GM23338 (cell line): ENCODE results near the gene IER5L. TPM values are rescaled to one million over a fixed set of nuclear protein-coding genes. Genes with fewer than 3 reads are reported as not detected.

Experiments used
- ATAC-seq: fragments of 200-7000 bp; cut with Tn5 transposase; 3 replicates; pipeline ENCODE4 v1.9.1; 2020
- DNase-seq: peaks from one replicate; pipeline ENCODE4 v3.0.0-alpha.2; 2015; ENCODE audit warnings: low spot score
- H2AFZ ChIP-seq: fragments of 200-600 bp; sonication (generic); 2 replicates; pipeline ENCODE4 v1.8.0; 2016; ENCODE audit warnings: antibody characterized with exemption, mild to moderate bottlenecking, moderate library complexity
- H3F3A ChIP-seq: fragments of 200-600 bp; sonication (generic); replicated peaks from 2 replicates; pipeline ENCODE4 v1.8.0; 2017; ENCODE audit warnings: antibody characterized with exemption, mixed run types, low read depth
- H3K27ac ChIP-seq: fragments of 200-600 bp; sonication (generic); 2 replicates; pipeline ENCODE4 v1.6.1; 2016; ENCODE audit warnings: low read depth
- H3K27me3 ChIP-seq: fragments of 200-600 bp; sonication (generic); 2 replicates; pipeline ENCODE4 v1.8.0; 2016; ENCODE audit warnings: mild to moderate bottlenecking, mixed run types, moderate library complexity; ENCODE audit not compliant: insufficient read depth
- H3K36me3 ChIP-seq: fragments of 200-600 bp; sonication (generic); 2 replicates; pipeline ENCODE4 v1.8.0; 2016; ENCODE audit warnings: mild to moderate bottlenecking; ENCODE audit not compliant: insufficient read depth
- H3K4me1 ChIP-seq: fragments of 200-600 bp; sonication (generic); 2 replicates; pipeline ENCODE4 v1.8.0; 2016; ENCODE audit warnings: mild to moderate bottlenecking, moderate library complexity; ENCODE audit not compliant: insufficient read depth
- H3K4me2 ChIP-seq: fragments of 200-600 bp; sonication (generic); 2 replicates; pipeline ENCODE4 v1.7.1; 2017; ENCODE audit warnings: mixed run types
- H3K4me3 ChIP-seq: fragments of 200-600 bp; sonication (generic); 2 replicates; pipeline ENCODE4 v1.6.1; 2016; ENCODE audit warnings: mixed run types
- H3K79me2 ChIP-seq: fragments of 200-600 bp; sonication (generic); replicated peaks from 2 replicates; pipeline ENCODE4 v1.8.0; 2017; ENCODE audit warnings: mild to moderate bottlenecking; ENCODE audit not compliant: insufficient read depth
- H3K9me2 ChIP-seq: fragments of 200-600 bp; sonication (generic); 2 replicates; pipeline ENCODE4 v1.8.0; 2017; ENCODE audit not compliant: insufficient read depth
- H4K20me1 ChIP-seq: fragments of 200-600 bp; sonication (generic); replicated peaks from 2 replicates; pipeline ENCODE4 v1.8.0; 2017; ENCODE audit warnings: mild to moderate bottlenecking; ENCODE audit not compliant: insufficient read depth
- H3K27ac Mint-ChIP-seq: 2 replicates; pipeline ENCODE4 v1.8.0; 2020; ENCODE audit warnings: inconsistent platforms, mild to moderate bottlenecking, moderate library complexity, mixed read lengths
- H3K27me3 Mint-ChIP-seq: 3 replicates; pipeline ENCODE4 v1.8.0; 2022; ENCODE audit warnings: low read depth, mild to moderate bottlenecking, moderate library complexity, mixed read lengths, inconsistent platforms; ENCODE audit not compliant: insufficient read depth, poor library complexity
- H3K36me3 Mint-ChIP-seq: 3 replicates; pipeline ENCODE4 v1.8.0; 2021; ENCODE audit warnings: low read depth, mild to moderate bottlenecking, inconsistent platforms, moderate library complexity, mixed read lengths
- H3K4me1 Mint-ChIP-seq: 3 replicates; pipeline ENCODE4 v1.8.0; 2020; ENCODE audit warnings: mild to moderate bottlenecking, inconsistent platforms, mixed read lengths
- H3K4me3 Mint-ChIP-seq: 3 replicates; pipeline ENCODE4 v1.8.0; 2021; ENCODE audit warnings: moderate library complexity, mild to moderate bottlenecking, inconsistent platforms, mixed read lengths
- H3K9me3 Mint-ChIP-seq: 3 replicates; pipeline ENCODE4 v1.8.0; 2020; ENCODE audit warnings: moderate library complexity, mild to moderate bottlenecking, inconsistent platforms, mixed read lengths
- CREB1 ChIP-seq: fragments of 250-450 bp; sonication (Bioruptor Pico); IDR thresholded peaks from 2 replicates; pipeline ENCODE4 v1.5.0; 2020; ENCODE audit warnings: low read depth, mild to moderate bottlenecking, moderate library complexity
- ETS1 ChIP-seq: IDR thresholded peaks from 2 replicates; pipeline ENCODE4 v1.6.1; 2016; ENCODE audit warnings: antibody characterized with exemption
- NANOG ChIP-seq: IDR thresholded peaks from 2 replicates; pipeline ENCODE4 v1.6.1; 2016; ENCODE audit warnings: antibody characterized with exemption, borderline replicate concordance
- POLR2AphosphoS5 ChIP-seq: IDR thresholded peaks from 2 replicates; pipeline ENCODE4 v1.6.1; 2016; ENCODE audit warnings: antibody characterized with exemption, low read depth
- STAT1 ChIP-seq: IDR thresholded peaks from one replicate; pipeline ENCODE4 v1.6.1; 2016; ENCODE audit warnings: antibody characterized with exemption; ENCODE audit not compliant: unreplicated experiment
- ZNF114 ChIP-seq: fragments of 250-450 bp; sonication (Bioruptor Pico); IDR thresholded peaks from 2 replicates; pipeline ENCODE4 v1.5.0; 2020; ENCODE audit warnings: mild to moderate bottlenecking, moderate library complexity
- ZNF331 ChIP-seq: fragments of 250-450 bp; sonication (Bioruptor Pico); IDR thresholded peaks from 2 replicates; pipeline ENCODE4 v1.5.0; 2020; ENCODE audit warnings: low read depth, mild to moderate bottlenecking, moderate library complexity
- polyA plus RNA-seq: library from polyadenylated mRNA; unstranded; fragments of >200 nt; fragmentation: Nextera tagmentation; extraction: Ambion mirVana; gene quantifications from 2 replicates; pipeline ENCODE4 v1.2.1, GENCODE V29; 2016
- total RNA-seq: library from RNA; depleted of rRNA; stranded (reverse); fragments of >200 nt; shearing (Covaris generic); gene quantifications from 2 replicates; pipeline ENCODE4 v1.2.3, GENCODE V29; 2014
- TF ChIP-seq, protein P1 (sequence below): fragments of 250-450 bp; sonication (Bioruptor Pico); IDR thresholded peaks from 2 replicates; pipeline ENCODE4 v1.5.0; 2020; ENCODE audit warnings: mild to moderate bottlenecking, moderate library complexity

Gene IER5L
- total and polyA plus RNA-seq, 2 experiments from 2014 or later: 0.19 to 0.90 TPM

DNA sequence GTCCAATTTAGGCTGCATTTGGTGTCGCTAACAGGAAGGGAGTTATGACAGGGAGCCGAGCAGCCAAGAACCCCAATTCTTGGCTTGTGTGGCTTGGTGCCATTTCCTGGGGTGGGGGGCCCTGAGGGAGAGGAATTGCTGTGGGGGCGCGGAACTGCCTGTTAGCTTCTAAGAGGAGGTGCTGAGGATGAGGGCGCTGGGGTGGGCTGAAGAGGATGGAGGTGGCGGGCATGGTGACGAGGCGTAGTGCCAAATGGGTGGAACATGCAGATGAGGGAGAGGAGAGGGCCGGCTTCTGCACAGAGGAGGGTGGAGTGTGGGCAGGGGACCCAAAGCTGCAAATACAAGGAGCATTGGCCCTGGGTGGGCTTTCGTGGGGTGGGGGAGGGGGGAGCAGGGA is 27.9 kb downstream of the IER5L start:
- H3K4me3 Mint-ChIP-seq: no peak overlapping the region
- H3K27ac Mint-ChIP-seq: no peak overlapping the region

More for the DNA sequence above, 27.9 kb downstream of the IER5L start:
- Histone ChIP-seq H3K4me2 (no peak overlapping the region), H3K4me1 (peaks cover 16% of the 10 kb centered on the region; the same call in 1 of the 2 replicates), H3K79me2 (no peaks in the 10 kb centered on the region), H4K20me1 (peaks cover 9% of the 10 kb centered on the region), H3K27me3 (no peaks in the 10 kb centered on the region), H2AFZ (no peak overlapping the region), H3F3A (no peaks in the 10 kb centered on the region), H3K36me3 (no peaks in the 10 kb centered on the region; the same call in 1 of the 2 replicates), H3K9me2 (no peaks in the 10 kb centered on the region), H3K4me3 (no peak overlapping the region), H3K27ac (no peak overlapping the region)
- TF ChIP-seq, protein P1, sequence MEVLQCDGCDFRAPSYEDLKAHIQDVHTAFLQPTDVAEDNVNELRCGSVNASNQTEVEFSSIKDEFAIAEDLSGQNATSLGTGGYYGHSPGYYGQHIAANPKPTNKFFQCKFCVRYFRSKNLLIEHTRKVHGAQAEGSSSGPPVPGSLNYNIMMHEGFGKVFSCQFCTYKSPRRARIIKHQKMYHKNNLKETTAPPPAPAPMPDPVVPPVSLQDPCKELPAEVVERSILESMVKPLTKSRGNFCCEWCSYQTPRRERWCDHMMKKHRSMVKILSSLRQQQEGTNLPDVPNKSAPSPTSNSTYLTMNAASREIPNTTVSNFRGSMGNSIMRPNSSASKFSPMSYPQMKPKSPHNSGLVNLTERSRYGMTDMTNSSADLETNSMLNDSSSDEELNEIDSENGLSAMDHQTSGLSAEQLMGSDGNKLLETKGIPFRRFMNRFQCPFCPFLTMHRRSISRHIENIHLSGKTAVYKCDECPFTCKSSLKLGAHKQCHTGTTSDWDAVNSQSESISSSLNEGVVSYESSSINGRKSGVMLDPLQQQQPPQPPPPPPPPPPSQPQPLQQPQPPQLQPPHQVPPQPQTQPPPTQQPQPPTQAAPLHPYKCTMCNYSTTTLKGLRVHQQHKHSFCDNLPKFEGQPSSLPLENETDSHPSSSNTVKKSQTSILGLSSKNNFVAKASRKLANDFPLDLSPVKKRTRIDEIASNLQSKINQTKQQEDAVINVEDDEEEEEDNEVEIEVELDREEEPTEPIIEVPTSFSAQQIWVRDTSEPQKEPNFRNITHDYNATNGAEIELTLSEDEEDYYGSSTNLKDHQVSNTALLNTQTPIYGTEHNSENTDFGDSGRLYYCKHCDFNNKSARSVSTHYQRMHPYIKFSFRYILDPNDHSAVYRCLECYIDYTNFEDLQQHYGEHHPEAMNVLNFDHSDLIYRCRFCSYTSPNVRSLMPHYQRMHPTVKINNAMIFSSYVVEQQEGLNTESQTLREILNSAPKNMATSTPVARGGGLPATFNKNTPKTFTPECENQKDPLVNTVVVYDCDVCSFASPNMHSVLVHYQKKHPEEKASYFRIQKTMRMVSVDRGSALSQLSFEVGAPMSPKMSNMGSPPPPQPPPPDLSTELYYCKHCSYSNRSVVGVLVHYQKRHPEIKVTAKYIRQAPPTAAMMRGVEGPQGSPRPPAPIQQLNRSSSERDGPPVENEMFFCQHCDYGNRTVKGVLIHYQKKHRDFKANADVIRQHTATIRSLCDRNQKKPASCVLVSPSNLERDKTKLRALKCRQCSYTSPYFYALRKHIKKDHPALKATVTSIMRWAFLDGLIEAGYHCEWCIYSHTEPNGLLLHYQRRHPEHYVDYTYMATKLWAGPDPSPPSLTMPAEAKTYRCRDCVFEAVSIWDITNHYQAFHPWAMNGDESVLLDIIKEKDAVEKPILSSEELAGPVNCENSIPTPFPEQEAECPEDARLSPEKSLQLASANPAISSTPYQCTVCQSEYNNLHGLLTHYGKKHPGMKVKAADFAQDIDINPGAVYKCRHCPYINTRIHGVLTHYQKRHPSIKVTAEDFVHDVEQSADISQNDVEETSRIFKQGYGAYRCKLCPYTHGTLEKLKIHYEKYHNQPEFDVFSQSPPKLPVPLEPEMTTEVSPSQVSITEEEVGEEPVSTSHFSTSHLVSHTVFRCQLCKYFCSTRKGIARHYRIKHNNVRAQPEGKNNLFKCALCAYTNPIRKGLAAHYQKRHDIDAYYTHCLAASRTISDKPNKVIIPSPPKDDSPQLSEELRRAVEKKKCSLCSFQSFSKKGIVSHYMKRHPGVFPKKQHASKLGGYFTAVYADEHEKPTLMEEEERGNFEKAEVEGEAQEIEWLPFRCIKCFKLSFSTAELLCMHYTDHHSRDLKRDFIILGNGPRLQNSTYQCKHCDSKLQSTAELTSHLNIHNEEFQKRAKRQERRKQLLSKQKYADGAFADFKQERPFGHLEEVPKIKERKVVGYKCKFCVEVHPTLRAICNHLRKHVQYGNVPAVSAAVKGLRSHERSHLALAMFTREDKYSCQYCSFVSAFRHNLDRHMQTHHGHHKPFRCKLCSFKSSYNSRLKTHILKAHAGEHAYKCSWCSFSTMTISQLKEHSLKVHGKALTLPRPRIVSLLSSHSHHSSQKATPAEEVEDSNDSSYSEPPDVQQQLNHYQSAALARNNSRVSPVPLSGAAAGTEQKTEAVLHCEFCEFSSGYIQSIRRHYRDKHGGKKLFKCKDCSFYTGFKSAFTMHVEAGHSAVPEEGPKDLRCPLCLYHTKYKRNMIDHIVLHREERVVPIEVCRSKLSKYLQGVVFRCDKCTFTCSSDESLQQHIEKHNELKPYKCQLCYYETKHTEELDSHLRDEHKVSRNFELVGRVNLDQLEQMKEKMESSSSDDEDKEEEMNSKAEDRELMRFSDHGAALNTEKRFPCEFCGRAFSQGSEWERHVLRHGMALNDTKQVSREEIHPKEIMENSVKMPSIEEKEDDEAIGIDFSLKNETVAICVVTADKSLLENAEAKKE (CRISPR knock-in tag): no peak
- no peak for TF ChIP-seq STAT1
- no peak for TF ChIP-seq NANOG
- no peak for TF ChIP-seq ZNF114 (CRISPR knock-in tag)
- TF ChIP-seq ZNF331 (CRISPR knock-in tag): no peak
- TF ChIP-seq POLR2AphosphoS5: no peak; the same call in 1 of the 2 replicates
- TF ChIP-seq ETS1: no peak
- no peak for TF ChIP-seq CREB1
- no peaks in the 10 kb centered on the region for H3K9me3 Mint-ChIP-seq
- ATAC-seq: no peak
- peaks cover 23% of the 10 kb centered on the region for H3K4me1 Mint-ChIP-seq
- DNase-seq: no peak
- peaks cover 20% of the 10 kb centered on the region for H3K36me3 Mint-ChIP-seq
- H3K27me3 Mint-ChIP-seq: peaks cover 10% of the 10 kb centered on the region
